Measurements from ENCODE around the gene TUSC2.
A peak's percentile ranks its signal among the peaks of the same experiment; 100 is the strongest.

The TUSC2 gene

GRCh38 chr3:50358911-50359759 lies 31.1 kb upstream of the TUSC2 start, which contains the start of gene TMEM115 (continued):
- TF ChIP-seq, protein P1, sequence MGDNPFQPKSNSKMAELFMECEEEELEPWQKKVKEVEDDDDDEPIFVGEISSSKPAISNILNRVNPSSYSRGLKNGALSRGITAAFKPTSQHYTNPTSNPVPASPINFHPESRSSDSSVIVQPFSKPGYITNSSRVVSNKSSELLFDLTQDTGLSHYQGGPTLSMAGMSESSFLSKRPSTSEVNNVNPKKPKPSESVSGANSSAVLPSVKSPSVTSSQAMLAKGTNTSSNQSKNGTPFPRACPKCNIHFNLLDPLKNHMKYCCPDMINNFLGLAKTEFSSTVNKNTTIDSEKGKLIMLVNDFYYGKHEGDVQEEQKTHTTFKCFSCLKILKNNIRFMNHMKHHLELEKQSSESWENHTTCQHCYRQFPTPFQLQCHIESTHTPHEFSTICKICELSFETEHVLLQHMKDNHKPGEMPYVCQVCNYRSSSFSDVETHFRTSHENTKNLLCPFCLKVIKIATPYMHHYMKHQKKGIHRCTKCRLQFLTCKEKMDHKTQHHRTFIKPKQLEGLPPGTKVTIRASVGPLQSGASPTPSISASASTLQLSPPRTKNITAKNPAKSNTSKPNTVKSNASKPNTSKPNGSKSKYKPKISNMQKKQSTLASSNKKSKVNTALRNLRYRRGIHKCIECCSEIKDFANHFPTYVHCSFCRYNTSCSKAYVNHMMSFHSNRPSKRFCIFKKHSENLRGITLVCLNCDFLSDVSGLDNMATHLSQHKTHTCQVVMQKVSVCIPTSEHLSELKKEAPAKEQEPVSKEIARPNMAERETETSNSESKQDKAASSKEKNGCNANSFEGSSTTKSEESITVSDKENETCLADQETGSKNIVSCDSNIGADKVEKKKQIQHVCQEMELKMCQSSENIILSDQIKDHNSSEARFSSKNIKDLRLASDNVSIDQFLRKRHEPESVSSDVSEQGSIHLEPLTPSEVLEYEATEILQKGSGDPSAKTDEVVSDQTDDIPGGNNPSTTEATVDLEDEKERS (tag by site-specific recombination; IDR thresholded peaks at IDR 0.05): no peak
- TF ChIP-seq ZNF660 (tag by site-specific recombination; IDR thresholded peaks at IDR 0.05) (no peak), ZNF473 (tag by site-specific recombination; IDR thresholded peaks at IDR 0.05) (no peak), ZFP37 (tag by site-specific recombination; IDR thresholded peaks at IDR 0.05) (0 out of 2 replicates have a peak, but pooled peaks have one; percentile 52)
- TF ChIP-seq, protein P2, sequence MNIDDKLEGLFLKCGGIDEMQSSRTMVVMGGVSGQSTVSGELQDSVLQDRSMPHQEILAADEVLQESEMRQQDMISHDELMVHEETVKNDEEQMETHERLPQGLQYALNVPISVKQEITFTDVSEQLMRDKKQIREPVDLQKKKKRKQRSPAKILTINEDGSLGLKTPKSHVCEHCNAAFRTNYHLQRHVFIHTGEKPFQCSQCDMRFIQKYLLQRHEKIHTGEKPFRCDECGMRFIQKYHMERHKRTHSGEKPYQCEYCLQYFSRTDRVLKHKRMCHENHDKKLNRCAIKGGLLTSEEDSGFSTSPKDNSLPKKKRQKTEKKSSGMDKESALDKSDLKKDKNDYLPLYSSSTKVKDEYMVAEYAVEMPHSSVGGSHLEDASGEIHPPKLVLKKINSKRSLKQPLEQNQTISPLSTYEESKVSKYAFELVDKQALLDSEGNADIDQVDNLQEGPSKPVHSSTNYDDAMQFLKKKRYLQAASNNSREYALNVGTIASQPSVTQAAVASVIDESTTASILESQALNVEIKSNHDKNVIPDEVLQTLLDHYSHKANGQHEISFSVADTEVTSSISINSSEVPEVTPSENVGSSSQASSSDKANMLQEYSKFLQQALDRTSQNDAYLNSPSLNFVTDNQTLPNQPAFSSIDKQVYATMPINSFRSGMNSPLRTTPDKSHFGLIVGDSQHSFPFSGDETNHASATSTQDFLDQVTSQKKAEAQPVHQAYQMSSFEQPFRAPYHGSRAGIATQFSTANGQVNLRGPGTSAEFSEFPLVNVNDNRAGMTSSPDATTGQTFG (tag by site-specific recombination; IDR thresholded peaks at IDR 0.05; ENCODE audit: borderline replicate concordance): no peak

DNA sequence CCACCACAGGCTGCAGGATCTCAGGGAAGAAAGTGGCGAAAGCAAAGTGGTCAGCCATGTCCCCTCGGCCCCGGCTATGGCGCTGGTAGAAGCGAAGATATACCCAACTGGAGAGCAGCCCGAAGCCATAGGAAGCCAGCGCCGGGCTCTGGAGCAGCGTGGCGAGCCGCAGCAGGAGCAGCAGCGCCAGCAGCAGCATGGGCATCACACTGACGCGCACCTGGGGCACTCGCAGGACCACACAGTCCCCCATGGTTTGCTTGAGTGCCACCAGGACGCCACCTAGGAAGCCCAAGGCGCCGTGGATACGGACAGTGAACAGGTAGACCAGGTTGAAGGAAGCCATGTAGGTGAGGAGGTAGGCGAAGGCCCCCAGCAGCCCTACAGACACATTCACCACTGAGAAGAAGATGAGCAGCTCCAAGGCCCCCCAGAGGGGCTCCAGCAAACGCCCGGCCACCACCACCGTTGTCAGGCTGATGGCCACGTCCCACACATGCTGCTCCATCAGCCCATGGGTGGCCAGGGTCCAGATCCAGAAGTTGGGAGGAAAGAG lies 30.4 kb upstream of the TUSC2 start:
- peak overlapping the region; percentile 84 for H3K27ac ChIP-seq (ENCODE audit: extremely low read depth, low read depth, low read length)
- H3K4me3 ChIP-seq (ENCODE audit: low read depth, low read length): peak overlapping the region; percentile 82
- no peaks in the 10 kb centered on the region for H3K4me1 ChIP-seq (ENCODE audit: control insufficient read depth, insufficient read depth, low read length)
- ChIA-PET CTCF (no interaction called here), POLR2A (no interaction called here)
- H3K9me3 ChIP-seq (ENCODE audit: control insufficient read depth, insufficient read depth, low read depth, low read length): no peaks in the 10 kb centered on the region
- H3K36me3 ChIP-seq (ENCODE audit: control insufficient read depth in 2 of 2, insufficient read depth in 1 of 2, low read length in 2 of 2): peaks cover 0 to 53% of the 10 kb centered on the region in 2 experiments; a peak in 1 of 3 replicates
- TF ChIP-seq ZIC2 (tag by site-specific recombination; IDR thresholded peaks at IDR 0.05) (peak; percentile 65), ZBTB1 (tag by site-specific recombination; IDR thresholded peaks at IDR 0.05) (no peak), ZNF433 (tag by site-specific recombination; IDR thresholded peaks at IDR 0.05; ENCODE audit: low read depth) (no peak), ZNF639 (tag by site-specific recombination; IDR thresholded peaks at IDR 0.05) (no peak), ZNF239 (tag by site-specific recombination; IDR thresholded peaks at IDR 0.05) (no peak), TRIM28 (IDR thresholded peaks at IDR 0.05; ENCODE audit: borderline replicate concordance, low read length) (no peak), SCRT2 (tag by site-specific recombination; IDR thresholded peaks at IDR 0.05) (no peak), ZNF24 (tag by site-specific recombination; IDR thresholded peaks at IDR 0.05) (no peak), ZNF654 (tag by site-specific recombination; IDR thresholded peaks at IDR 0.05; ENCODE audit: low read depth) (no peak), ZNF416 (tag by site-specific recombination; IDR thresholded peaks at IDR 0.05) (no peak), ZSCAN5A (tag by site-specific recombination; IDR thresholded peaks at IDR 0.05) (no peak), ZNF155 (tag by site-specific recombination; IDR thresholded peaks at IDR 0.05) (no peak), GLIS1 (tag by site-specific recombination; IDR thresholded peaks at IDR 0.05) (peak; percentile 25; the same call in 1 of the 2 replicates), ZNF10 (tag by site-specific recombination; IDR thresholded peaks at IDR 0.05) (no peak), SALL2 (tag by site-specific recombination; IDR thresholded peaks at IDR 0.05; ENCODE audit: borderline replicate concordance) (no peak), ZNF114 (tag by site-specific recombination; IDR thresholded peaks at IDR 0.05) (no peak), HOXA7 (CRISPR knock-in tag; IDR thresholded peaks at IDR 0.05; ENCODE audit: borderline replicate concordance) (no peak), ZNF174 (tag by site-specific recombination; IDR thresholded peaks at IDR 0.05) (no peak), ZBTB48 (tag by site-specific recombination; IDR thresholded peaks at IDR 0.05) (no peak), ZBTB20 (tag by site-specific recombination; IDR thresholded peaks at IDR 0.05) (no peak), ZNF214 (tag by site-specific recombination; IDR thresholded peaks at IDR 0.05; ENCODE audit: borderline replicate concordance) (no peak), IKZF3 (tag by site-specific recombination; IDR thresholded peaks at IDR 0.05) (no peak), GLIS2 (tag by site-specific recombination; IDR thresholded peaks at IDR 0.05) (peak; percentile 55), ZNF112 (tag by site-specific recombination; IDR thresholded peaks at IDR 0.05) (no peak)
